Measurements from ENCODE around the gene GLRA3.

- TF ChIP-seq, protein P1, sequence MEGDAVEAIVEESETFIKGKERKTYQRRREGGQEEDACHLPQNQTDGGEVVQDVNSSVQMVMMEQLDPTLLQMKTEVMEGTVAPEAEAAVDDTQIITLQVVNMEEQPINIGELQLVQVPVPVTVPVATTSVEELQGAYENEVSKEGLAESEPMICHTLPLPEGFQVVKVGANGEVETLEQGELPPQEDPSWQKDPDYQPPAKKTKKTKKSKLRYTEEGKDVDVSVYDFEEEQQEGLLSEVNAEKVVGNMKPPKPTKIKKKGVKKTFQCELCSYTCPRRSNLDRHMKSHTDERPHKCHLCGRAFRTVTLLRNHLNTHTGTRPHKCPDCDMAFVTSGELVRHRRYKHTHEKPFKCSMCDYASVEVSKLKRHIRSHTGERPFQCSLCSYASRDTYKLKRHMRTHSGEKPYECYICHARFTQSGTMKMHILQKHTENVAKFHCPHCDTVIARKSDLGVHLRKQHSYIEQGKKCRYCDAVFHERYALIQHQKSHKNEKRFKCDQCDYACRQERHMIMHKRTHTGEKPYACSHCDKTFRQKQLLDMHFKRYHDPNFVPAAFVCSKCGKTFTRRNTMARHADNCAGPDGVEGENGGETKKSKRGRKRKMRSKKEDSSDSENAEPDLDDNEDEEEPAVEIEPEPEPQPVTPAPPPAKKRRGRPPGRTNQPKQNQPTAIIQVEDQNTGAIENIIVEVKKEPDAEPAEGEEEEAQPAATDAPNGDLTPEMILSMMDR (conservative IDR thresholded peaks at IDR 0.05; ENCODE audit: low read depth in 2 of 2), result no peak
- TF ChIP-seq, protein P2, sequence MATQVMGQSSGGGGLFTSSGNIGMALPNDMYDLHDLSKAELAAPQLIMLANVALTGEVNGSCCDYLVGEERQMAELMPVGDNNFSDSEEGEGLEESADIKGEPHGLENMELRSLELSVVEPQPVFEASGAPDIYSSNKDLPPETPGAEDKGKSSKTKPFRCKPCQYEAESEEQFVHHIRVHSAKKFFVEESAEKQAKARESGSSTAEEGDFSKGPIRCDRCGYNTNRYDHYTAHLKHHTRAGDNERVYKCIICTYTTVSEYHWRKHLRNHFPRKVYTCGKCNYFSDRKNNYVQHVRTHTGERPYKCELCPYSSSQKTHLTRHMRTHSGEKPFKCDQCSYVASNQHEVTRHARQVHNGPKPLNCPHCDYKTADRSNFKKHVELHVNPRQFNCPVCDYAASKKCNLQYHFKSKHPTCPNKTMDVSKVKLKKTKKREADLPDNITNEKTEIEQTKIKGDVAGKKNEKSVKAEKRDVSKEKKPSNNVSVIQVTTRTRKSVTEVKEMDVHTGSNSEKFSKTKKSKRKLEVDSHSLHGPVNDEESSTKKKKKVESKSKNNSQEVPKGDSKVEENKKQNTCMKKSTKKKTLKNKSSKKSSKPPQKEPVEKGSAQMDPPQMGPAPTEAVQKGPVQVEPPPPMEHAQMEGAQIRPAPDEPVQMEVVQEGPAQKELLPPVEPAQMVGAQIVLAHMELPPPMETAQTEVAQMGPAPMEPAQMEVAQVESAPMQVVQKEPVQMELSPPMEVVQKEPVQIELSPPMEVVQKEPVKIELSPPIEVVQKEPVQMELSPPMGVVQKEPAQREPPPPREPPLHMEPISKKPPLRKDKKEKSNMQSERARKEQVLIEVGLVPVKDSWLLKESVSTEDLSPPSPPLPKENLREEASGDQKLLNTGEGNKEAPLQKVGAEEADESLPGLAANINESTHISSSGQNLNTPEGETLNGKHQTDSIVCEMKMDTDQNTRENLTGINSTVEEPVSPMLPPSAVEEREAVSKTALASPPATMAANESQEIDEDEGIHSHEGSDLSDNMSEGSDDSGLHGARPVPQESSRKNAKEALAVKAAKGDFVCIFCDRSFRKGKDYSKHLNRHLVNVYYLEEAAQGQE (IDR thresholded peaks at IDR 0.05; ENCODE audit: unreplicated experiment), result no peak
- TF ChIP-seq STAT1 (IDR thresholded peaks at IDR 0.05; ENCODE audit: unreplicated experiment), result no peak
Observed at GRCh38 chr4:174626342-174627008, 202.6 kb downstream of the GLRA3 start.

All from GM23338 (cell line).